Activated CD8-positive, alpha-beta T cell treated with anti-CD3 and anti-CD28 coated beads, Interleukin-2, amount 10 ng/mL, durations not matched to agents 7 days and 5 days (primary cell): ENCODE results near the gene CREBBP. TPM values are rescaled to one million over a fixed set of nuclear protein-coding genes. Genes with fewer than 3 reads are reported as not detected.

Source experiments
- ATAC-seq: fragments of 150-1000 bp; cut with Tn5 transposase; one replicate; pipeline ENCODE4 v1.10.0; 2021; ENCODE audit warnings: moderate library complexity
- CTCF ChIA-PET: fragments of 350-600 bp; sonication (Branson Sonifier 250); formaldehyde crosslinking; loops from one replicate; lab custom pipeline; 2021; ENCODE audit warnings: antibody characterized with exemption; lab: Charles Lee
- POLR2A ChIA-PET: fragments of 350-600 bp; sonication (Branson Sonifier 250); formaldehyde crosslinking; loops from one replicate; lab custom pipeline; 2021; ENCODE audit warnings: antibody characterized with exemption; lab: Charles Lee
- DNase-seq: peaks from one replicate; pipeline ENCODE4 v3.0.0-alpha.2; 2020
- H3K27ac Mint-ChIP-seq: one replicate; pipeline ENCODE4 v1.8.0; 2021; ENCODE audit warnings: mild to moderate bottlenecking, mixed read lengths
- H3K27me3 Mint-ChIP-seq: one replicate; pipeline ENCODE4 v1.8.0; 2021; ENCODE audit warnings: low read depth, mixed read lengths
- H3K36me3 Mint-ChIP-seq: one replicate; pipeline ENCODE4 v1.8.0; 2021; ENCODE audit warnings: low read depth, mixed read lengths
- H3K4me1 Mint-ChIP-seq: one replicate; pipeline ENCODE4 v1.8.0; 2021; ENCODE audit warnings: low read depth, mixed read lengths
- H3K4me3 Mint-ChIP-seq: one replicate; pipeline ENCODE4 v1.8.0; 2021; ENCODE audit warnings: mild to moderate bottlenecking, mixed read lengths
- H3K9me3 Mint-ChIP-seq: one replicate; pipeline ENCODE4 v1.8.0; 2022; ENCODE audit warnings: mixed read lengths; ENCODE audit not compliant: insufficient read depth
- total RNA-seq, 2 experiments: library from RNA; stranded (reverse); gene quantifications; one replicate each; pipeline ENCODE4 v1.2.3, GENCODE V29; 2021

The CREBBP gene
- total RNA-seq, 2 experiments from 2014 or later, result 51.8 to 55.8 TPM

GRCh38 chr16:3799354-3799753, 81.2 kb downstream of the CREBBP start:
- no peaks in the 10 kb centered on the region for H3K9me3 Mint-ChIP-seq
- no peak overlapping the region for H3K27ac Mint-ChIP-seq
- ChIA-PET POLR2A (no interaction called here), CTCF (no interaction called here)
- DNase-seq, result no peak
- H3K27me3 Mint-ChIP-seq, result no peaks in the 10 kb centered on the region
- peaks cover 61% of the 10 kb centered on the region for H3K4me1 Mint-ChIP-seq
- H3K36me3 Mint-ChIP-seq, result peaks cover 27% of the 10 kb centered on the region
- H3K4me3 Mint-ChIP-seq, result no peak overlapping the region
- ATAC-seq, result no peak

DNA sequence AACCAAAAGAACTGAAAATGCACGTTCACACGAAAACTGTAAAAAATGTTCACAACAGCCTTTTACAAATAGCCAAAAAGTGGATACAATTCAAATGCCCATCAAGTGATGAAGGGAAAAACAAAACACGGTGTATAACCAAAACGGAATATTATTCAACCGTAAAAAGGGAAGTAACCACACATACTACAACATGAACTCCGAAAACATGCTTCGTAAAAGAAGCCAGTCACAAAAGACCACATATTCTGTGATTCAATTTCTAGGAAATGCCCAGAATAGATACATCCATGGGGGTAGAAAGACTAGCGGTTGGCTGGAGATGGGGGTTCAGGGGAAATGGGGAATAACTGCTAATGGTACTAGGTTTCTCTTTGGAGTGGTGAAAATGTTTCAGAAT, 81.7 kb downstream of the CREBBP start:
- peaks cover 55% of the 10 kb centered on the region for H3K4me1 Mint-ChIP-seq
- H3K4me3 Mint-ChIP-seq, result no peak overlapping the region
- H3K9me3 Mint-ChIP-seq, result no peaks in the 10 kb centered on the region
- H3K27me3 Mint-ChIP-seq, result no peaks in the 10 kb centered on the region
- POLR2A ChIA-PET, result no interaction called here
- H3K27ac Mint-ChIP-seq, result no peak overlapping the region
- no peak for ATAC-seq
- DNase-seq, result no peak
- CTCF ChIA-PET, result no interaction called here
- H3K36me3 Mint-ChIP-seq, result peaks cover 25% of the 10 kb centered on the region

DNA sequence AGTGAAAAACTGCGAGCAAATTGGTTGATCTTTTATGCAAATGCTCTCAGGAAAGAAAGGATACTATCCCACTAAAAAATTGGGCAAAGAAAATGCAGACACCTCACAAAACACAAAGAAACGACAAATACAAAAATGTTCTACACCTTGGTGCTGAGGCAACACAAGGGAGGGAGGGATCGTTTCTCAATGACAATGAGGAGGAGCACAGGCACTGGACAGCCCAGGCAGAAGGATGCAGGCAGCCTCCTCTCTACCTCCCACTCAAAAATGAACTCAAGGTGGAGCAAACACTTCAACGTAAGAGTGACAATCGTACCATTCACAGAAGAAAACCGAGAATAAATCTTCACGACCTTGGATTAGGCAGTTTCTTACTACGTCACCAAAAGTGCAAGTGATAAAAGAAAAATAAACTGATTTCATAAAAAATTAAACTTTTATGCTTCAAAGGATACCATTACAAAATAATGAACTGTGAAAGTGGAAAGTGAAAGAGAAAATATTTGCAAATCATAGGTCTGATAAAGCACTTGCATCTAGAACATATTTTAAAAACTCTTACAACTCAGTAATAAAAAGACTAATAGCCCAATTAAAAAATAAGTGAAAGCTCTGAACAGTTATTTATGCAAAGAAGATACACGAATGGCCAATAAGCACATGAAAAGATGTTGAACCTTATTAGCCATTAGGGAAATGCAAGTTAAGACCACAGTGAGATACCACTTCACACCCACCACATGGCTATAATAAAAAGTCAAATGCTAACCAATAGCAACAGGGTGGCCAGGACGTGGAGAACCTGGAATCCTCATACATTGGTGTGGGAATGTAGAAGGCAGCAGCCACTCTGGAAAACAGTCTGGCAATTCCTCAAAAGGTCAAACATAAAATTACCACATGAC, 82.4 kb downstream of the CREBBP start:
- ChIA-PET POLR2A (no interaction called here), CTCF (no interaction called here)
- no peaks in the 10 kb centered on the region for H3K27me3 Mint-ChIP-seq
- peak; percentile 54 for ATAC-seq
- no peak for DNase-seq
- peaks cover 56% of the 10 kb centered on the region for H3K4me1 Mint-ChIP-seq
- peaks cover 27% of the 10 kb centered on the region for H3K36me3 Mint-ChIP-seq
- peak overlapping the region; percentile 70 for H3K27ac Mint-ChIP-seq
- H3K4me3 Mint-ChIP-seq, result peak overlapping the region; percentile 42
- no peaks in the 10 kb centered on the region for H3K9me3 Mint-ChIP-seq

GRCh38 chr16:3797473-3797872, 83.0 kb downstream of the CREBBP start:
- Mint-ChIP-seq H3K4me1 (peaks cover 63% of the 10 kb centered on the region), H3K27ac (no peak overlapping the region), H3K27me3 (no peaks in the 10 kb centered on the region), H3K4me3 (peak overlapping the region; percentile 42), H3K9me3 (no peaks in the 10 kb centered on the region), H3K36me3 (peaks cover 30% of the 10 kb centered on the region)
- CTCF ChIA-PET, result interaction anchor here (1.9 kb wide), 1 partner anchor 17 kb away, joined by 8 read pairs; no protein-coding TSS in a partner anchor
- ATAC-seq (peak; percentile 90), DNase-seq (no peak)
- POLR2A ChIA-PET, result no interaction called here

GRCh38 chr16:3793161-3793576, 87.3 kb downstream of the CREBBP start:
- Mint-ChIP-seq H3K27ac (no peak overlapping the region), H3K27me3 (no peaks in the 10 kb centered on the region), H3K4me3 (no peak overlapping the region), H3K9me3 (no peaks in the 10 kb centered on the region), H3K4me1 (peaks cover 85% of the 10 kb centered on the region), H3K36me3 (peaks cover 46% of the 10 kb centered on the region)
- ATAC-seq, result no peak
- DNase-seq, result no peak
- ChIA-PET CTCF (no interaction called here), POLR2A (interaction anchor here (1.5 kb wide), 1 partner anchor 76 kb away, joined by 3 read pairs; the partner anchor contains the start of gene TRAP1)

GRCh38 chr16:3792472-3793012, 88.0 kb downstream of the CREBBP start:
- peaks cover 82% of the 10 kb centered on the region for H3K4me1 Mint-ChIP-seq
- ChIA-PET CTCF (no interaction called here), POLR2A (no interaction called here)
- H3K36me3 Mint-ChIP-seq, result peaks cover 49% of the 10 kb centered on the region
- no peaks in the 10 kb centered on the region for H3K9me3 Mint-ChIP-seq
- H3K27ac Mint-ChIP-seq, result no peak overlapping the region
- H3K4me3 Mint-ChIP-seq, result no peak overlapping the region
- DNase-seq, result no peak
- H3K27me3 Mint-ChIP-seq, result no peaks in the 10 kb centered on the region
- no peak for ATAC-seq

DNA sequence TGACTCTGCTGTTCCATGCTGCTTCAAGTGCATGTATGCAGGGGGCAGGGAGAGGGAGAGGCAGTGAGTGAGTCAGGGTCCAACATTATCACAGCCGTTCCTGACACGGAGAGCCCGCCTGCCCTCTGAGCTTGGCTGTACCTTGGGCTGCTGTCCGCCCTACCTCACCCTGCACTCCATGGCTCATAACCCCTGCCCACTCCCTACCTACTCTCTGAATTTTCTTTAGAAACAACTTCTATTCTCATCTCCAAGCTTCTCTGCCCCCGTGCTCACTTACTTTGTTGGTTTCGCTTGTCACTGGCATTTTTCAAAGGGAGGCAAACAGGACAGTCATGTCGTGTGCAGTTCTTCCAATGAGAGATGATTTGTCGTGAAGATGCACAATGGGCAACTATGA, 88.8 kb downstream of the CREBBP start:
- ChIA-PET CTCF (no interaction called here), POLR2A (no interaction called here)
- H3K4me3 Mint-ChIP-seq, result no peak overlapping the region
- peaks cover 53% of the 10 kb centered on the region for H3K36me3 Mint-ChIP-seq
- DNase-seq, result no peak
- peaks cover 75% of the 10 kb centered on the region for H3K4me1 Mint-ChIP-seq
- no peak for ATAC-seq
- H3K27me3 Mint-ChIP-seq, result no peaks in the 10 kb centered on the region
- H3K27ac Mint-ChIP-seq, result no peak overlapping the region
- H3K9me3 Mint-ChIP-seq, result no peaks in the 10 kb centered on the region

DNA sequence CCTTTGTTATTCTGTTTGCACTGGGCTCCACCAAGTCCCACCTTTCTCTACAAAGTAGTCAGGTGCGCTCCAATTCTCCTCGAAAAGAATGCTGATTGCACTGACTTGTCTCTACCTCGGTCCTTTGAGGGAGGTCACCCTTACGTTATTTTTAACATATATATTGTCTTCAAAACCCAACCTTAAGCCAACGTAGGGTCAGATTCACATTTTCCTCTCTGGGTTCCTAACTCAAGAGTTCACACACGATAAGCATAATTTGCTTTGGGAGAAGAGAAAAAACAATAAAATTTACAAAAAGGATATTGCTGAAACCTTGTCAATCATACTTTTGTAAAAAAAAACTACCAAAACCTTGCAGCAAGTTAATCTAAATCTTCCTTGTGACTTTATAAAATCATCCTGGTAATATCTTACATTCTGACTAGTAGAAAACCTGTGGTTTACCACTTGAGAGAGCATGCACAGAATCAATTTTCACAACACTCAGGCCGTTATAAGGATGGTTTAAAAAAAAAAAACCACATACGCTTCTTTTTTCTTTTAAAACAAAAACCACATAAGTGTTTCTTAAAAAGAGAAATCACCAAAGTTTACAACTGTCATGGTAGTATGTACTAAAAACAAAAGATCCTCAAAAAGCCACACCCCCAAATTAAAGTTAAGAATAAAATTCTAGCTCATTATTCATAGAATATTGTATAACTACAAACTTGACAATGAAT, 91.0 kb downstream of the CREBBP start:
- Mint-ChIP-seq H3K4me3 (peak overlapping the region; percentile 35), H3K4me1 (peaks cover 59% of the 10 kb centered on the region), H3K36me3 (peaks cover 66% of the 10 kb centered on the region), H3K27ac (peak overlapping the region; percentile 31), H3K9me3 (no peaks in the 10 kb centered on the region), H3K27me3 (no peaks in the 10 kb centered on the region)
- POLR2A ChIA-PET, result interaction anchor here (0.5 kb wide), 1 partner anchor 91 kb away, joined by 3 read pairs; no protein-coding TSS in a partner anchor
- CTCF ChIA-PET, result interaction anchor here (1.9 kb wide), 1 partner anchor 89 kb away, joined by 5 read pairs; no protein-coding TSS in a partner anchor
- DNase-seq (peak; percentile 37), ATAC-seq (peak; percentile 84)

- ChIA-PET POLR2A (no interaction called here), CTCF (interaction anchor here (1.9 kb wide), 1 partner anchor 90 kb away, joined by 5 read pairs; no protein-coding TSS in a partner anchor)
- ATAC-seq, result peak; percentile 21
- Mint-ChIP-seq H3K27me3 (no peaks in the 10 kb centered on the region), H3K27ac (peak overlapping the region; percentile 31), H3K4me3 (peak overlapping the region; percentile 35), H3K36me3 (peaks cover 66% of the 10 kb centered on the region), H3K4me1 (peaks cover 58% of the 10 kb centered on the region), H3K9me3 (no peaks in the 10 kb centered on the region)
- no peak for DNase-seq
Observed at GRCh38 chr16:3788711-3789374, 91.7 kb downstream of the CREBBP start.

GRCh38 chr16:3787924-3788661, 92.4 kb downstream of the CREBBP start:
- POLR2A ChIA-PET, result no interaction called here
- ATAC-seq, result no peak
- CTCF ChIA-PET, result no interaction called here
- H3K27me3 Mint-ChIP-seq, result no peaks in the 10 kb centered on the region
- H3K9me3 Mint-ChIP-seq, result no peaks in the 10 kb centered on the region
- H3K27ac Mint-ChIP-seq, result no peak overlapping the region
- H3K4me3 Mint-ChIP-seq, result no peak overlapping the region
- no peak for DNase-seq
- peaks cover 51% of the 10 kb centered on the region for H3K4me1 Mint-ChIP-seq
- peaks cover 63% of the 10 kb centered on the region for H3K36me3 Mint-ChIP-seq

- CTCF ChIA-PET, result no interaction called here
- Mint-ChIP-seq H3K27me3 (no peaks in the 10 kb centered on the region), H3K4me1 (peaks cover 28% of the 10 kb centered on the region), H3K4me3 (no peak overlapping the region), H3K27ac (no peak overlapping the region), H3K9me3 (no peaks in the 10 kb centered on the region), H3K36me3 (peaks cover 50% of the 10 kb centered on the region)
- no peak for DNase-seq
- POLR2A ChIA-PET, result no interaction called here
- ATAC-seq, result no peak
Observed at GRCh38 chr16:3785413-3785812, 95.1 kb downstream of the CREBBP start.
